HL-60 (cell line): ENCODE measurements around the gene ARHGAP30.
"Not testable (repeated sequence)": the region's sequence is repeated elsewhere in the genome, so short reads cannot be mapped to it uniquely, and the experiment has no call there.

ENCODE experiments used
- DNase-seq, 2 experiments: peaks; one replicate each; pipeline ENCODE4 v3.0.0-alpha.2; 2010 to 2020; ENCODE audit warnings: low read depth in 1 of 2, low spot score in 1 of 2
- H3K27ac ChIP-seq: fragments of 250-450 bp; sonication (Bioruptor Pico); replicated peaks from 2 replicates; pipeline ENCODE4 v1.5.1; 2020; ENCODE audit warnings: mild to moderate bottlenecking, moderate library complexity
- H3K27me3 ChIP-seq: fragments of 250-450 bp; sonication (Bioruptor Pico); 2 replicates; pipeline ENCODE4 v1.5.1; 2021; ENCODE audit warnings: mild to moderate bottlenecking, moderate library complexity; ENCODE audit not compliant: insufficient read depth, poor library complexity, severe bottlenecking
- H3K4me3 ChIP-seq: replicated peaks from 2 replicates; pipeline ENCODE4 v1.5.1; 2011; ENCODE audit warnings: mild to moderate bottlenecking, control low read depth, low read length; ENCODE audit not compliant: insufficient read depth
- CTCF ChIP-seq: IDR thresholded peaks from one replicate; pipeline ENCODE4 v1.5.1; 2011; ENCODE audit warnings: low read length, control low read depth, inconsistent platforms; ENCODE audit not compliant: insufficient read depth
- GABPA ChIP-seq: IDR thresholded peaks from 2 replicates; pipeline ENCODE4 v1.6.1; 2012; ENCODE audit warnings: low read depth
- POLR2AphosphoS5 ChIP-seq: IDR thresholded peaks from 2 replicates; pipeline ENCODE4 v1.6.1; 2012; ENCODE audit warnings: low read depth
- REST ChIP-seq: IDR thresholded peaks from 2 replicates; pipeline ENCODE4 v1.6.1; 2012; ENCODE audit warnings: low read depth; ENCODE audit not compliant: insufficient replicate concordance
- SPI1 ChIP-seq: IDR thresholded peaks from 2 replicates; pipeline ENCODE4 v1.6.1; 2012; ENCODE audit warnings: low read depth, mild to moderate bottlenecking, borderline replicate concordance

ARHGAP30 gene

GRCh38 chr1:161066694-161067093 lies 3.0 kb downstream of the ARHGAP30 start:
- no peaks in the 10 kb centered on the region for H3K27me3 ChIP-seq
- H3K27ac ChIP-seq, result no peak overlapping the region
- TF ChIP-seq CTCF (no peak), REST (no peak), POLR2AphosphoS5 (no peak), GABPA (no peak), SPI1 (no peak)
- H3K4me3 ChIP-seq, result no peak overlapping the region
- no peak for DNase-seq

GRCh38 chr1:161065681-161066080 lies 4.0 kb downstream of the ARHGAP30 start:
- H3K27ac ChIP-seq, DNase-seq, H3K4me3 ChIP-seq, H3K27me3 ChIP-seq: not testable (repeated sequence)

GRCh38 chr1:161063936-161064335 lies 5.8 kb downstream of the ARHGAP30 start:
- not testable (repeated sequence) for H3K27ac ChIP-seq

GRCh38 chr1:161061419-161061818 lies 8.3 kb downstream of the ARHGAP30 start:
- Histone ChIP-seq H3K27ac (no peak overlapping the region), H3K4me3 (no peak overlapping the region), H3K27me3 (no peaks in the 10 kb centered on the region)
- no peak for TF ChIP-seq CTCF
- TF ChIP-seq GABPA, result no peak
- no peak for TF ChIP-seq SPI1
- TF ChIP-seq POLR2AphosphoS5, result no peak
- TF ChIP-seq REST, result no peak
- DNase-seq, result no peak

More at GRCh38 chr1:161063936-161064335, 5.8 kb downstream of the ARHGAP30 start:
- not testable (repeated sequence) for H3K4me3 ChIP-seq, DNase-seq, H3K27me3 ChIP-seq

GRCh38 chr1:161059293-161059692 lies 10.4 kb downstream of the ARHGAP30 start:
- TF ChIP-seq GABPA (no peak), CTCF (no peak)
- no peak overlapping the region for H3K4me3 ChIP-seq
- DNase-seq, result no peak
- H3K27me3 ChIP-seq, result no peaks in the 10 kb centered on the region
- H3K27ac ChIP-seq, result no peak overlapping the region
